Astrocyte of the cerebellum (primary cell): ENCODE results near the gene PRH2.

ENCODE experiments used
- DNase-seq: peaks from one replicate; pipeline ENCODE4 v3.0.0-alpha.2; 2011; ENCODE audit warnings: low read depth
- H3K4me3 ChIP-seq: 2 replicates; pipeline ENCODE4 v1.5.1; 2011; ENCODE audit warnings: mild to moderate bottlenecking, low read depth, low read length, moderate library complexity
- in situ Hi-C: cut with HindIII; loops from 2 replicates; pipeline ENCODE4 v1.10.0; 2017; ENCODE audit warnings: low sequenced_read_pairs
- TF ChIP-seq, protein P1 (sequence below): IDR thresholded peaks from 2 replicates; pipeline ENCODE4 v1.5.1; 2012; ENCODE audit warnings: low read length, low read depth, moderate library complexity, mild to moderate bottlenecking; ENCODE audit errors: missing control alignments

Gene PRH2

DNA sequence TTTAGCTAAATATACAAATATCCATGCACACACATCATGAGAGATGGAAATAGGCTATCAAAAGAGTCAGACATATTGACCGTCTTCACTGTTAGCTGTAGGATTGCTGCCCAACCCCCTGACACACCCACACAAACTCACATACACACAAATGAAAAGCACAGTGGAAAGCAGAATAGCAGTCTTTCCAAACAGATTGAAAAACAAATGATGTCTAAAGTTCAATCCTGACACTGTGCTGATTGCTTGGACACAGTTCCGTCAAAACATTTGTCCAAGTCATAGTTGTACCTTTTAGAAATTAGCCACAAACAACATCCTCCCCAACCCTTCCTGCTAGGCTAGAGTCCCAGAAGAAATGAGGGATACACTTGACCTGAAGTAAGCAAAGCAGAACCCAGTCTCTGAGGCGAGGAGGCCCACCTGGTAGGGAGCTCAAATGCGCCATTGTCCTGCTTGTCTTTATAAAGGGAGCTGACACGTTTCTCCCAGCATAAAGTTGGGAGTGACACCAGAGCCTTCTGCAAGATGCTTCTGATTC lies at the start of gene PRH2:
Gene PRH2, plus strand, starts transcription at position 491 of the 541 bp plus-strand sequence. Its CDS starts 38 bp downstream, at position 529.
- no peak for DNase-seq
- TF ChIP-seq, protein P1, sequence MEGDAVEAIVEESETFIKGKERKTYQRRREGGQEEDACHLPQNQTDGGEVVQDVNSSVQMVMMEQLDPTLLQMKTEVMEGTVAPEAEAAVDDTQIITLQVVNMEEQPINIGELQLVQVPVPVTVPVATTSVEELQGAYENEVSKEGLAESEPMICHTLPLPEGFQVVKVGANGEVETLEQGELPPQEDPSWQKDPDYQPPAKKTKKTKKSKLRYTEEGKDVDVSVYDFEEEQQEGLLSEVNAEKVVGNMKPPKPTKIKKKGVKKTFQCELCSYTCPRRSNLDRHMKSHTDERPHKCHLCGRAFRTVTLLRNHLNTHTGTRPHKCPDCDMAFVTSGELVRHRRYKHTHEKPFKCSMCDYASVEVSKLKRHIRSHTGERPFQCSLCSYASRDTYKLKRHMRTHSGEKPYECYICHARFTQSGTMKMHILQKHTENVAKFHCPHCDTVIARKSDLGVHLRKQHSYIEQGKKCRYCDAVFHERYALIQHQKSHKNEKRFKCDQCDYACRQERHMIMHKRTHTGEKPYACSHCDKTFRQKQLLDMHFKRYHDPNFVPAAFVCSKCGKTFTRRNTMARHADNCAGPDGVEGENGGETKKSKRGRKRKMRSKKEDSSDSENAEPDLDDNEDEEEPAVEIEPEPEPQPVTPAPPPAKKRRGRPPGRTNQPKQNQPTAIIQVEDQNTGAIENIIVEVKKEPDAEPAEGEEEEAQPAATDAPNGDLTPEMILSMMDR: no peak
- in situ Hi-C loops: no loop called here
- H3K4me3 ChIP-seq: no peak within 1 kb of the TSS

DNA sequence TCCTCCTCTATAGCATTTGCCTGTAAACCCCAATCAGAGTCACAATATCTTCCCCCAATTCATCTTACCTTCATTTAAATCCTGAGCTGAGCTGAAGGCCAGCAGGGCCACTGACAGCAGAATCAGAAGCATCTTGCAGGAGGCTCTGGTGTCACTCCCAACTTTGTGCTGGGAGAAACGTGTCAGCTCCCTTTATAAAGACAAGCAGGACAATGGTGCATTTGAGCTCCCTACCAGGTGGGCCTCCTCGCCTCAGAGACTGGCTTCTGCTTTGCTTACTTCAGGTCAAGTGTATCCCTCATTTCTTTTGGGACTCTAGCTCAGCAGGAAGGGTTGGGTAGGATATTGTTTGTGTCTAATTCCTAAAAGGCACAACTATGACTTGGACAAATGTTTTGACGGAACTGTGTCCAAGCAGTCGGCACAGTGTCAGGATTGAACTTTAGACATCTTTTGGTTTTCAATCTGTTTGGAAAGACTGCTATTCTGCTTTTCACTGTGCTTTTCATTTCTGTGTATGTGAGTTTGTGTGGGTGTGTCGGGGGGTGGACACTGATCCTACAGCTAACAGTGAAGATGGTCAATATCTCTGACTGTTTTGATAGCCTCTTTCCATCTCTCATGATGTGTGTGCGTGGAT lies 44.8 kb upstream of the PRH2 start, which contains the start of gene PRH1:
Gene PRH1, minus strand, starts transcription at position 170 of the 640 bp plus-strand sequence. Its CDS starts 38 bp downstream, at position 132.
- H3K4me3 ChIP-seq: no peak within 1 kb of the TSS
- DNase-seq: no peak
- TF ChIP-seq, protein P1: no peak
- in situ Hi-C loops: no loop called here

DNA sequence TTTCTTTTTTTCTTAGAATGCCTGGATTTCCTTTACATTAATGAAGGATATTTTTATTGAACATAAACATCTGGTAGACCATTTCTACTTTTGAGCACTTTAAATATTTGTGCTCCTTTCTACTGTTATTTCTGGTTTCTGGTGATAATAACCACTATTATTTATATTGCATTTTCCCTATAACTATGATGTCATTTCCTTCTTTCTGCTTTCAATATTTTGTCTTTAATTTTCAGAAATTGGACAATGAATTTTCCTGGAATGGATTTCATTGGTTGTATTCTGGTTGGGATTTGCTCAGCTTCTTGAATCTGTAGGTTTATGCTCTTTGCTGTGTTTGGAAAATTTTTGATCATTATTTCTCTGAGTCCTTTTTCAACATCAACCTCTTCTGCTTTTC lies 39.8 kb upstream of the PRH2 start:
- no peak for DNase-seq
- H3K4me3 ChIP-seq: no peak overlapping the region
- TF ChIP-seq, protein P1: no peak
- in situ Hi-C loops: no loop called here

DNA sequence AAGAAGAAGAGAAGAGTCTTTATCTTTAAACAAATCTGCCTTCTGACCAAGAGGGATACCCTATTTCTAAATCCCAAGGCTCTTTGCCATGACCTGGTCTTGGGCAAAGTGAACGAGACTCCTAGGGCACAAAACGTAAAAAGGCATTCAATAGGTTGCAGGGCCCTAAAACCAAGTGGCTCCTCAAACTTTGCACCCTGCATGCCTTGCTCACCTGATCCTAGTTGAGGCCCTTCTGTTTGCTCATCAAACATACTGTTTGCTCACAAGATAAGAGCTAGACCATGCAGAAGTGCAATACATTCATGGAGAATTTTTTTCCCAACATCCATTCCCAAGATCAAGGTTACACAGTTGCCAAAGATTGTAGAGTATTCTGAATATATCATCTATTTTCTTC lies 37.1 kb upstream of the PRH2 start:
- DNase-seq: no peak
- in situ Hi-C loops: no loop called here
- TF ChIP-seq, protein P1: no peak
- no peak overlapping the region for H3K4me3 ChIP-seq

- no peak overlapping the region for H3K4me3 ChIP-seq
- in situ Hi-C loops: no loop called here
- TF ChIP-seq, protein P1: no peak
- DNase-seq: no peak
Observed at GRCh38 chr12:10896854-10897253, 32.2 kb upstream of the PRH2 start.

GRCh38 chr12:10900530-10900929 lies 28.5 kb upstream of the PRH2 start:
- H3K4me3 ChIP-seq: no peak overlapping the region
- in situ Hi-C loops: no loop called here
- no peak for DNase-seq
- TF ChIP-seq, protein P1: no peak
